Heart right ventricle (tissue), 16 donors: ENCODE measurements around the gene CC2D1A. TPM values are rescaled to one million over a fixed set of nuclear protein-coding genes. Genes with fewer than 3 reads are reported as not detected.
A peak's percentile ranks its signal among the peaks of the same experiment; 100 is the strongest.

Experiments used
- ATAC-seq, 8 donors: fragments of 200-7000 bp; cut with Tn5 transposase; one replicate each; pipeline ENCODE4 v1.9.1; 2020; ENCODE audit warnings: mild to moderate bottlenecking in 8 of 8, moderate library complexity in 8 of 8, moderate number of reproducible peaks in 1 of 8
- DNase-seq, 2 donors: peaks; one replicate each; pipeline ENCODE4 v3.0.0-alpha.2; 2020
- H3K27ac ChIP-seq, 10 donors: fragments of 200-600 bp; sonication (generic) in 2 of 10; one replicate each; pipeline versions ENCODE4 v1.5.0 to v1.8.0; 2020 to 2022; ENCODE audit warnings: mild to moderate bottlenecking in 3 of 10
- H3K27me3 ChIP-seq, 7 donors: fragments of 200-600 bp; one replicate each; pipeline ENCODE4 v1.8.0; 2021 to 2022; ENCODE audit warnings: mild to moderate bottlenecking in 2 of 7
- H3K36me3 ChIP-seq, 9 donors: fragments of 200-600 bp; sonication (generic) in 1 of 9; one replicate each; pipeline versions ENCODE4 v1.5.0 to v1.8.0; 2020 to 2022; ENCODE audit warnings: mild to moderate bottlenecking in 2 of 9
- H3K4me1 ChIP-seq, 9 donors: fragments of 200-600 bp; sonication (generic) in 1 of 9; one replicate each; pipeline versions ENCODE4 v1.5.0 to v1.8.0; 2020 to 2022; ENCODE audit warnings: mild to moderate bottlenecking in 4 of 9
- H3K4me3 ChIP-seq, 10 donors: fragments of 200-600 bp; sonication (generic) in 2 of 10; one replicate each; pipeline versions ENCODE4 v1.5.0 to v1.8.0; 2020 to 2022; ENCODE audit warnings: mild to moderate bottlenecking in 7 of 10, moderate library complexity in 2 of 10
- H3K9me3 ChIP-seq, 11 donors: fragments of 200-600 bp in 10 of 11; sonication (generic) in 2 of 11; one replicate each; pipeline versions ENCODE4 v1.5.0 to v1.8.0; 2013 to 2022; ENCODE audit warnings: mild to moderate bottlenecking in 2 of 11, control low read depth in 1 of 11, moderate library complexity in 1 of 11
- CTCF ChIP-seq, 9 donors: fragments of 200-600 bp; sonication (generic) in 2 of 9; IDR thresholded peaks; one replicate each; pipeline versions ENCODE4 v1.5.0 to v1.8.0; 2021 to 2022; ENCODE audit warnings: antibody characterized with exemption in 9 of 9, mild to moderate bottlenecking in 5 of 9, moderate library complexity in 1 of 9
- WGBS, 2 donors: extraction: QIAGEN DNeasy Blood & Tissue Kit; methylation state at CpG; one replicate each; pipeline ENCODE4 v1.1.7; 2013; ENCODE audit warnings: inconsistent platforms in 1 of 2; 5-methylcytosine and 5-hydroxymethylcytosine counted together
- intact Hi-C, 10 donors: fragments of 100-400 bp; cut with DNase I; formaldehyde crosslinking; loops; one replicate each; pipeline versions ENCODE4 v1.11.1 to v1.14.2; 2022
- polyA plus RNA-seq, 2 donors: library from polyadenylated mRNA; stranded (reverse); fragments of 200-250 nt; gene quantifications; one replicate each; pipeline ENCODE4 v1.2.3, GENCODE V29; 2013
- total RNA-seq, 10 donors: library from RNA; stranded (reverse); fragmentation: NEBNext Ultra II Directional in 3 of 10; extraction: Animal tissue kit (Norgen Biotek cat#: 25700) in 3 of 10; gene quantifications; one replicate each; pipeline versions ENCODE4 v1.2.1 to v1.2.4, GENCODE V29; 2021 to 2023
- donor health status: Arrhythmogenic right ventricular cardiomyopathy.
- donor health status: ischemic (EF 13 %, LVEDD 7.1; RV severe dilation, severe dysfunction).
- donor health status: healthy with polysubstance abuse.
- donor health status: DM: no; HTN: yes; CAD: no.
- donor health status: DM: no; HTN: no; CAD: no.
- donor health status: ischemic (EF 25% LVEDD 6.9; RV normal size, moderate dysfunction).
- donor health status: ischemic (EF 25% LVEDD 5.7; RV mildly dilated, moderate dysfunction).
- donor health status: healthy.
- donor health status: DM: yes; HTN: yes; CAD: no.
- donor health status: Ischemic cardiomyopathy.
- donor health status: ischemic (EF 35%, LVEDD 5.7; RV mildly dilated, moderate dysfunction).
- donor health status: nonischemic (EF 11% LVEDD 7.7; RV severe dilation, severe dysfunction).
- donor health status: DM: yes; HTN: yes; CAD: no.
- donor health status: PGD.
- donor health status: ischemic (EF 29% LVEDD 5.4; RV normal size, mild dysfunction).
- donor health status: nonischemic (EF 23%, LVEDD 6.1; RV moderate dilation, normal function).

CC2D1A gene
- total and polyA plus RNA-seq, 12 donors = 13.2 to 49.8 (median 19.0) TPM

DNA sequence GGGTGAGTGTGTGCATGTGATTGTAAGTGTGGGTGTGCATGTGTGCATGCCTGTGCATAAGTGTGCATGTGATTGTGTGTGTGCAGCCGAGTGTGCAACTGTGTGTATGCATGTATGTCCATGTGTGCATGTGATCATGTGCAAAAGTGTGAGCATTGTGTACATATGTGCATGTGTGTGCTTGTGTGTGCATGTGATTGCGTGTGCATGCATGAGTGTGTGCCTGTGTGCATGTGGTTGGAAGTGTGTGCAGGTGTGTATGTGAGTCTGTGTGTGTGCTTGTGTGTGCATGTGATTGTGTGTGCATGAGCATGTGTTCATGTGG lies 28.7 kb downstream of the CC2D1A start:
- Histone ChIP-seq H3K36me3 (peaks cover 0 to 20% (median 0%) of the 10 kb centered on the region in 9 donors), H3K27ac (no peak overlapping the region), H3K27me3 (peaks cover 0 to 32% (median 19%) of the 10 kb centered on the region in 7 donors), H3K4me3 (no peak overlapping the region), H3K4me1 (peaks cover 0 to 5% (median 0%) of the 10 kb centered on the region in 9 donors), H3K9me3 (no peaks in the 10 kb centered on the region)
- no peak for DNase-seq
- no peak for TF ChIP-seq CTCF (IDR thresholded peaks at IDR 0.05)
- intact Hi-C loops = no loop called here
- WGBS, 2 donors = 91 to 94% methylated on average over 2 of the region's 2 CpGs
- ATAC-seq = no peak

DNA sequence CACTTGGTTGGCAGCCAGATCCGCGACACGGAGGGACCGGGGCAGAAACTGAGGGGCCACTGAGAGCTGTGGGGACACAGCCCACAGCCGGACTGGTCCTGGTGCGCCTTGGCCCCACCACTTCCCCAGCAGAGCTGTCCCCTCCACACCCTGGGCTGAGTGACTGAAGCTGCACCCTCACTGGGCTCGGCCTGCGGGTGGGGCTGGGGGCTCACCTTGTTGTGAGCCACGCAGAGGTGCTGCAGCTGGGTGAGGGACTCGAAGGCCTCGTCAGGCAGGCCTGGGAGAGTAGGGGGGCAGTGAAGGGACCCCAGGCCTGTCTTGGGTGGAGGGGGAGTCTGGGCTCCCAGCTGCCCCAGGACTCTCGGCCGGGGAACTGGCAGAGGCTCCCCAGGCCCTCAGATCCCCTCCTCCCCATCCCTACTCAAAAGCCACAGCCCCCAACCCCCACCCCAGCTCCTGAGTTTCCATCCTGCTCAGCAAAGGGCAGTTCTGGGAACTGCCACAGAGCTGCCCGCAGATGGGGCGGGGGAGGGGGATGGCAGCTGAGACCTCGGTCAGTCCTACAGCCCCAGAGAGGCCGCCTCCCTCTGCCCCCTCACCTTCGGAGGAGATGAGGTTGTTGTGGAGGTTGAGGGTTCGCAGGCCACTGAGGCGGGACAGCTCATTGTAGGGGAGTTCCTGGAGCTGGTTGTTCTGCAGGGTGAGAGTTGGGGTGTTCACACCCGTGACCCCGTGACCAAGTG lies 29.9 kb downstream of the CC2D1A start:
- Histone ChIP-seq H3K4me3 (no peak overlapping the region), H3K4me1 (peaks cover 0 to 5% (median 0%) of the 10 kb centered on the region in 9 donors), H3K36me3 (peaks cover 0 to 9% (median 0%) of the 10 kb centered on the region in 9 donors), H3K27ac (no peak overlapping the region), H3K27me3 (peaks cover 0 to 32% (median 19%) of the 10 kb centered on the region in 7 donors), H3K9me3 (no peaks in the 10 kb centered on the region)
- intact Hi-C loops = no loop called here
- no peak for TF ChIP-seq CTCF (IDR thresholded peaks at IDR 0.05)
- DNase-seq (no peak), ATAC-seq (no peak)
- 64 to 67% methylated on average over 22 of the region's 22 CpGs for WGBS, 2 donors

DNA sequence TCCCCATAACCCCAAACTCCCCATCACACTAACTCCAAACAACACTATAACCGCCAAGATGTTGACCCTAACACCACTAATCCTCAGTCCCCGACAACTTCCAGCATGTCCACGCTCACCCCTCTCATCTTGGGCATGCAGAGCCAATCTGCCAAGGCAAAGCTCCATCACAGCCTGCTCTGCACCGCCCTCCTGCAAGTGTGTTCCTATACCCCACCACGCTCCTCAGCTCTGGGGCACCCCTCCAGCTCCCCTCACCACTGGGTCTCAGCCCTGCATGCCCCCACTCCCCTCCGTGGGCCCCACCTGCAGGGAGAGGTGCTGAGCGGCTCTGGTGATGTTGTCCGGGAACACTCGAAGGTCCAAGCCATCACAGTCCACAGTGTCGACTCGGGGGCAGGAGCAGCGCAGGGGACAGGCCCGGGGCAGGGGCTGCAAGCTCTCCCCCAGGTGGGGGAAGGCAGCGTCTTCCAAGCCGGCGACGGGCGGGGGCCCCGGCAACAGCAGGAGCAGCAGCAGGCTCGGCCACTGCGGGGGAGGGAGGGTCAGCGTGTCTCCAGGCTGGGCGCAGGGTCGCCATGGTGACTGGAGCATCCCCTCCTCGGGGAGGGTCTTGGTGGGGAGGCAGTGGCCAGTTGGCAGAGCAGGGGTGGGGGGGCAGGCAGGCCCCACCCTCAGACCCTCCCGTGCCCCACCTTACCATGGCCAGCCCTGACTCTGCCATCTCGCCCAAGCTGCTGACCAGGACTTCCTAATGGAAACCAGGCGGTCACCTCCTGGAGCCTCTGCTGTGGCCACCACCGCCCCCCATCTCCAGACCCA lies 31.7 kb downstream of the CC2D1A start:
- DNase-seq = no peak
- Histone ChIP-seq H3K9me3 (no peaks in the 10 kb centered on the region), H3K36me3 (no peaks in the 10 kb centered on the region), H3K4me1 (peaks cover 0 to 5% (median 0%) of the 10 kb centered on the region in 9 donors), H3K27ac (no peak overlapping the region), H3K27me3 (peaks cover 0 to 32% (median 19%) of the 10 kb centered on the region in 7 donors), H3K4me3 (peak overlapping the region in 6 of 10 donors; percentile 21 to 46 (median 26))
- peak in 7 of 8 donors; percentile 23 to 47 (median 24) for ATAC-seq
- TF ChIP-seq CTCF (IDR thresholded peaks at IDR 0.05) = no peak
- 15 to 16% methylated on average over 25 to 29 of the region's 29 CpGs for WGBS, 2 donors
- intact Hi-C loops = no loop called here

DNA sequence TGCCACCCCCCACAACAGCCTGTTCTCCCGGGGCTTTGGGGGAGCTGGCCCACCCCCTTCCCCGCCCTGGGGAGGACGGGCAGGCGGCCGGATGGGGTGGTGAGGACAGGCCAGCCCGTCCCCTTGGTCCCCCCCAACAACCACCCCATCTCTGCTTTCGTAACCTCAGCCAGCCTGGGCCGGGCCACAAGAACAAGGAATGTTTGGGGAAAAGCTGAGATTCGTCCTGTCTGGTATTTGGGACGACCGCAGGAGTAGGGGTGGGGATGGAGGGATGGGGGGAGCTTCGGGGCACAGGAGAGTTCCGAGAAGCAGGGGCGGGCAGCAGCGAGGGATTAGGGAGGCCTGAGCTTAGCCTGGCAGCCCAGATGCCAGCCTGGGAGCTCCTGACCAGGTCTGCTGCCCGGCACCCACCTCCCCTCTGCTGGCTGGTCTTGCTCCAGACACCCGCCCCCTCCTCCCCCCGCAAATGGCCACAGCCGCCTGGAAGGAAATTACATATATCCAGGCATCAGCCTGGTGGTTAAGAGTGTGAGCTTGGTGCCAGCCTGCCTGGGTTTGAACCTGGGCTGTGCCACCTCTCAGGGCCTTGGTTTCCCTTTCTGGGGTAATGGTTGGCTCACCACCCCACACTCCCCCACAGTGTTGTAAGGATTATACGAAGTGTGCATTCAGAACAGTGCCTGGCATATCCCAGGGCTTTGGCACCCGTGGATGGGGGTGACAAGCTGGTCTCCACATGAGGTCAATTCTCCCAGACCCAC lies 32.5 kb downstream of the CC2D1A start, which contains the start of gene PODNL1:
Gene PODNL1 (minus strand): TSS at position 117 of the 764 bp plus-strand sequence. CDS start 236 bp downstream, outside the sequence.
- TF ChIP-seq CTCF (IDR thresholded peaks at IDR 0.05) = no peak
- no peak for DNase-seq
- Histone ChIP-seq H3K27ac (no peak within 1 kb of the TSS), H3K9me3 (no peaks in the 10 kb centered on the region), H3K4me3 (peak within 1 kb of the TSS in 6 of 10 donors; percentile 21 to 46 (median 26)), H3K4me1 (peaks cover 0 to 5% (median 0%) of the 10 kb centered on the region in 9 donors), H3K36me3 (no peaks in the 10 kb centered on the region), H3K27me3 (peaks cover 0 to 32% (median 19%) of the 10 kb centered on the region in 7 donors)
- ATAC-seq = peak in 7 of 8 donors; percentile 16 to 75 (median 61)
- 28 to 35% methylated on average over 21 of the region's 21 CpGs for WGBS, 2 donors
- intact Hi-C loops = no loop called here
